HG02610 (cell line): ENCODE data around the gene PPP2R2B.

Experiments used
- ATAC-seq: cut with Tn5 transposase; IDR thresholded peaks from one replicate; pipeline ENCODE4 v1.9.1; 2021; ENCODE audit warnings: mild to moderate bottlenecking, moderate library complexity; ENCODE audit not compliant: unreplicated experiment

Gene PPP2R2B

DNA sequence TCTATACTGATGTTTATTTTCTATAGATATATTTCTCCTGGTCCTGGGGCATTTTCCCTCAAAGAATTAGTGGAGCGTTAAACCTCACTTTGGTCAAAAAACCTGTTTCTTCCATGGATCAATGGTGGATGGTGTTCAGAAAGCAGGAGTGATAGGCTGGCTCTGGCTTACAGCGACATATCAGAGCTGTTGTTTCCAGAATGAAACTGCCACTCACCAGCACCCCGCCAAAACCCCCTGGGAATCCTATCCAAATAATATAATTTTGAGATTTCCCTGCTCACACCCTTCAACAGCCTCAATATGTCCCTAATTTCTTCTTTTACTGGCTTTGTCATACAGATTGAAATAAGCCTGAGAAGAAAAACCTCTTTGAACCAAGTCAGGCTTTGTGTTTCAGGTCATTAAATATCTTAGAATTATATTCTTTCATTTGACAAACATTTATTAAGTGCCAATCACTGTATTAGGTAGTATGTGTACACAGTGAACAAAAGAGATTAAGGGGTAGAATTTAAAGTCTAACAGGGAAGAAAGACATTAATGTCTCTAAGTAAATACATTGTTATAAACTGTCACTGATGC is 218.1 kb downstream of the PPP2R2B start:
- no peak for ATAC-seq

DNA sequence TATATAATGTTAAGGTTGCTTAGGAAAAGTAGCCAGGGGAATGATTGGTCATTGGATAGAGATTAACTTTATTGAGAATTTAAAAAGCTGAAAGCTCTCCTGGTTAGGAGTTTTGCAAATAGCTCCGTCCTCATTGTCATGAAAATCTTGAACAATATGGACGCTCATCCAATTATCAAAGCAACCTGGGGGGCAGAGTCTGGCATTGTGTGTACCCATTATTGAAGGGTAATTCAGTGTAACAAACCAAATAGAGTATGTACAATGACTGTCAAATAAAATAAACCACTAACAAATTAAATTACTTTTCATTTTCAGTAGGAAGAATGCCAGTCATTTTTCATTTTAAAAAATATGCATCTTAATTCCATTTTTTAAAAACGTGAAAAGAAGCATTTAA is 218.6 kb downstream of the PPP2R2B start:
- ATAC-seq = no peak

DNA sequence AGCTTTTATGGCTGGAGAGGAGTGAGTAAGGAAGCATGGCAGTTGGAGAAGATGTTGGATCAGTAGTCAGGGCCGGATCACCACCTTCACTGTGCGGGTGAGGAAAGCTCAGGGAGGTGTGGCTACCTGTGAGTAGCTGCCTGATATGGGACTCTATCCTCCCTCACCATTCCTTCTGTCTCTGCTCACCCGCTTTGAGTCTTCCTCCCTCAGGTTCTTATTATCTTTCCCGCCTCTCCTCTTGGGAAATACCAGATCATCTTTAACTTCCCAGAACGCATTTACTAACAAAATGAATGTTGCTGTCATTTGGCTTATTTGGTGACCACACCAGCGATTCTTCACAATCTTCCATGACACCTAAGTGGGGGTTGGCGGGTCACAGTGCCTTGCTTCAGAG is 221.9 kb downstream of the PPP2R2B start:
- no peak for ATAC-seq

DNA sequence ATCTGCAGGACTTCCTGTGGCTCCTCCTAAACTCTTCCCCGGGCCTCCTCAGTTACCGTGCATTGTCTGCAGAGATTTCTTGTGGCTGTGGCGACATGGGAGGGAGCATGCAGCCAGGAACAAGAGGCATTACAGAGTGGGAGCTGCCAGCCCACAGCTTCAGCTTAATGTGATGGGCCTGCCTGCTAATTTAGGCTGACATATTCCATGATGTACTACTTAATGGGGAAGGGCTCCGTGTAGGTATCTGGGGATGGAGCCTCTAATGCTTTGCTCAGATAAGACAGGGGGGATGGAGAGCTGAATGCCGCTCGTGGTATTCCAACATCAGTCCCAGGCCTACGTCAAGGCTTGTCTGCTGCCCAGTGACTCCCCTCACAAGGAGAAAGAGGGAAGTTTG is 225.0 kb downstream of the PPP2R2B start:
- ATAC-seq = no peak

DNA sequence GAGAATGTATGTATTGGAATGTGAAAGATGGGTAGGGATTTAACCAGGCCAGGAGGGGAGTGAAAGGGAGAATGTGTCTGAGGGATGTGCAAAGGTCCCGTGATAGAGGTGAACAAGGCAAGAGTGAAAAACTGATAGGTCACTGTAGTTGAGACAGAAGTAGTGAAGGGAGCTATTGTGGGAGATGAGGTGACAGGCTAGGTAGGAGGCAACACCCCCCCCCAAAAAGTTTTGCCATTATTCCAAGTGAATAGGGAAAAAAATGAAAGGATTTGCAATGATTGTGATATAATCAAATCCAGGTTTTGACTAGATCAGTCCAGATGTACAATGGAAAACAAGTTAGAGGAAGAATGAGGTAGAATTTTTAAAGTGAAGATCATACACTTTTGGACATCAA is 226.0 kb downstream of the PPP2R2B start:
- no peak for ATAC-seq

DNA sequence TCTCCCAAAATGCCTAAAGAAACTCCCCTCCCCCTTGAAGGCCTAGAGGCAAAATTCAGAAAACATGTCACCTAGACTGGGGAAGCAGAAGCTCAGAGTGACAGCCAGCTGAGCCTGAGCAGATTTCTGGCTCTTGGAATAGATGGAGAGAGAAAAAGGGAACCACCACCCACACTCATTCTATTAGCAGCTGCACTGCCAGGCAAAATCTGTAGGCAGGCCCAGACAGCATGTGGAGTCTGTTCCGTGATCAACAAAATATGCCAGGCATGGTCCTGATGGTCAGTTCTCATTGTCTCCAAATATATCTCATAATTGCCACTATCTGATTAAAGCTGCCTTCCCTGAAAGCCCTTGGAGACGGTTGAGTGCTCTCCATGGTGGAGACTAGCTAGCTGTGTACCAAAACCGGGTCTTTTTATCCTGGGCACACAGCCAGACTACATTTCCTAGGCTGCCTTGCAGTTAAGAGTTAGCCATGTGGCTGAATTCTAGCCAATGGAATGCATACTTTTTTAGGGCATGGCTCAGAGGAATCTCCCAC is 230.8 kb downstream of the PPP2R2B start:
- no peak for ATAC-seq

DNA sequence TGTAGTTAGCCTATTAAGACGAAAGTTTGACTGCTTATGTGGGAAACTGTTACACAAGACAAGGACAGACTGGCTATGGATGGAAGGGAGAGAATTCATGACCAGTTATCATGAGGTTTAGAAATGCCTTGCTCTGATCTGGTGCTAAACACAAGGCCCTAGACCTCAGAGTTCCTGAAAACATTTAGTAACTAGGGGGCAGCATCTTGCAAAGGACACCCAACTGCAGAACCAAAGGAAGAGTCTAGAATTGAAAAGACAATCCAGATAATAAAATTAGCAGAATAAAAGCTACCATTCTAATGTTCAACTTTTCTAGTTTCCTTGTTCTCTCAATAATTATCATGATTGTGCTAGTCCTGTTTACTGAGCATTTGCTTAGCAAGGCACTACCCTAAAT is 232.1 kb downstream of the PPP2R2B start:
- ATAC-seq = no peak

DNA sequence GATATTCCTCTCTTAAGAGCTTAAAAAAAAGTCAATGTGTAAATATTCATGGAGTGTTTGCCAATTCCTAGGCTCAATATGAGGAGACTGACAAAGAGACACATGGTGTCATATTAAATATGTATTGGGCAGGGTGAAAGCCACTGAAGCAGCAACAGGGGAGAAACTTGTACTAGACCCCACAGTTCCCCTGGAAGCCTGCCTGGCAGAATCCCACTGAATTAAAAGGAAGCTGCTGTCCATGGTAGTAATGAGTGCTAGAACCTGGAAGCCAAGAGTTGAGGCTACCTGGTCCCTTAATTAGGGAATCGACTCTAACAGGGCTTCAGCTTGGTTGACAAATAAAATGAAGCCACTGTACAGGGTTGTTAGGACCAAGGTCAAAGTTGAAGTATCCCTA is 233.2 kb downstream of the PPP2R2B start:
- no peak for ATAC-seq

DNA sequence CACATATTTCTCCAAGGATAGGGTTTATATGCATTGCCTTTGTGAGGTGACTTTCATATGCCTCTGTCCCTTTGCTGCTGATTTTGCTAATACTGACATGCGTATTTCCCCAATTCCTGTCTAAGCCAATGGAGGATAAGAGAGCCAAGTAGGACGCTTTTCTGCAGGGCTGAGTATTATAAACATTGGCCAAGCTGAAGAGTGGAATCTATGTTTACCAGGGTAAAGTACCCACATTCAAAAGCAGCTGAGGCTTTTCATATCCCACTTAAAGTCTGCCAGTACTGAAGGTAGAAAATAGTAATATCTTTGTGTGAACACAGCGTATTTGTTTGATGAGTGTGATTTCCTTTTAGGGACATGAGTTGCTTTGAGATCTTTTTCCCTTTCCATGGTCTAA is 233.7 kb downstream of the PPP2R2B start:
- ATAC-seq = no peak

DNA sequence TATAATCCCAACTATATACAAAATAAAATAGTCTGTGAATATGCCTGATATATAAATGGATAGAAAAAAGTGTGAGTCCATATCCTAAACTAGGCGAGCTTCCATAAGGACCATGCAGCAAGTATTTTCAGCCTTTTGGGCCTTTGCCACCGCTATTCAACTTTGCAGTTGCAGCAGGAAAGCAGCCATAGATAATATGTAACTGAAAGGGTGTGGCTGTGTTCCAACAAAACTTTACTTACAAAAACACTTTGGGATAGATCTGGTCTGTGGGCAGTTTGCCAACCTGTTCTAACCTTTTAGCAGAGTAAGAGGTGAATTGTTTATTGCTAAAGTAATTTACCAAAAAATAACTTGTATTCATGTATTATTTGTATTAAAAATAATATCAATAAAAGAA is 234.8 kb downstream of the PPP2R2B start:
- ATAC-seq = no peak

DNA sequence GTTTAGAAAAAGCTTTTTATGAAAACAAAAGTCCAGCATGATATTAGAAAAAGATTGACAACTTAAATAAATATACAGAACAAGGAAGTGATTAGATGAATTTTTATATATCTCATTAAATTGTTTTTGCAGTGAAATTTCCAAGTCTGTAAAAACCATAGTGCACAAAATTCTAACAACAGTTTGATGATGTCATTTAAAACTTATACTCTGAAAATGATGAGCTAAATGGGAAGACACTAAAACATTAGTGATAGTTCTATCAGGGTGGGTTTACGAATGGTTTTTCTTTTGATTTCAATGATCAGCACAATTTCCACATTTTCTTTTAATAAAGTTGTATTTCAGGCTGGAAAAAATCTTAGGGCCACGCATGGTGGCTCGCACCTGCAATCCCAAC is 236.1 kb downstream of the PPP2R2B start:
- ATAC-seq = no peak

DNA sequence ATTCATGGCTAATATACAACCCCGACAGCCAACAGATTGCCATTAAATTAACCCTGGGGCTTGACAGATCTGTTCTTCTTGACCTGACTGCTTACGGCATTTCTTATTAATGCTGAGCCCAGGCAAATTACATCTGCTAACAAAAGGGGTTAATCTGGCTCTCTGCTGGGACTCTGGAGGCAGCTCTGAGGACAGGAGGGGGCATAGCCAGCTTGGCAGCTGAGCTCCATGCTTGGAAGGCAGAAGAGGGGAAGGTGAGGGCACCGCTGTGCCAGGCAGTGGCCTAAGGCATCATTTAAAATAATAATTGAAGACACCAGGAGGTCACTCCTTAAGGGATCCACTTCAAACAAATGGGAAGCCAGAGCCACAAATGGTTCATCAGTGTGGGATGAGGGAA is 236.6 kb downstream of the PPP2R2B start:
- ATAC-seq = no peak

DNA sequence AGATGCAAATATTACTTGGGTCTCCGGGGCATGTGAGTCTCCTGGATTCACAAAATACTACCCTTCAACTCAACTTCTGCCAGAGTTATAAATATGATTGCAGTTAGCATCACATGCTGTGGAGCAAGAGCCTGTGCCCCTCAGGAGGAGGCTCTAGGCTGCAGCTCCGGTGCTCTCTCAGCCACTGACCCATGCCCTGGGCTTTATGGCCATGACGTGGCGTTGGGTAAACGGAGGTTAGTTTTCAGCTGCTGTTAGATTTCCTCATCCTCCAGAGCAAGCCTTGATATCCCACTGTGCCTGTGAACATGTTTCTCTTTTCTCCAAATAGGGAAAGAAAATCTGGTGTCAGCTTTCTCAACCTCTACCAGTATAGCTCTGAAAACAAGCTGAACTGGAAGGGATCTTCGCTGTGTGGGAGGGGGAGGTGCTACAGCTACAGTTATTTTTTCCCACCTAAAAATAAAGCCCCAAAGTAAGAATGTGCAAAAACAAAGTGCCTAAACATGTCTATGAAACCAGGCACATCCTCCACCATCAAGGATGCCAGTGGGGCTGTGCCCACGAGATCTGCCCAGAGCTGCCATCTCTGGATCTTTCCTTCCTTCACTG is 238.2 kb downstream of the PPP2R2B start:
- ATAC-seq = no peak

DNA sequence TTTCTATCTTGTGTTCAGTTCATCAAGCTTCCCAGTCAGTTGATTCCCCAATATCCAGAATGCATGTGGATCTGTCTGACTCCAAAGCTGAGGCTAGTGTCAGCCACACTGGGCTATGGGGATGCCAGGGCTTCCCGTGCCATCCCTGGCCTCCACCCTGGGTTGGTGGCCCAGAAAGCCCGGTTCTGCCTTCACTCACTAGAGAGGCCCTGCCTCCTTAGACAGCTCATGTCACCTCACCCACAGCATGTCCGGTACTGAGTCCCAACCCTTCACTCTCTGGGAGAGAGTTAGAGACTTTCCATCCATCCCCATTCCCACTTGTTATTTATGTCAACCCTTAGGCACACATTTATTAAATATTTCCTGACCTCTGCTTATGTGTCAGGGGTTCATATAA is 243.1 kb downstream of the PPP2R2B start:
- ATAC-seq = no peak

DNA sequence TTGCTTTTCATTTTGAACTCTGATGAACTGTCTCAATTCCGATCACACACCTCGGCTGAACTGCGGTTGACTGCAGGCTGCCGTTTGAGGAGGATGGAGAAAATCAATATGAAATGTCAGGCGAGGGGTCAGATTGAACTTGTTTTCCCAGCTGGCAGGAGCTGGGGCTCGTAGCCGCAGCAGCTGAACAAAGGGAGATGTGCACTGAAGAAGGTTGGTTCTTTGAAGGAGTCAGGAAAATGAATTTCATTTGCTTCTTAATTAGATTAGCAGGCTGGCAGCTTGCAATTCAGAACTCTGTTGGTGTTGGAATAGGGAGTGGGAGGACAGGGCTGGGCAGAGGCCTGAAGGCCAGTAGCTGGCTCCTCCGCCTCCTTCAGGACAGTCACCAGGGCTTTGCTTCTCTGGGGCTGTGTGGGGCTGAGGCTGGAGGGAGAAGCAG is 245.2 kb downstream of the PPP2R2B start:
- no peak for ATAC-seq

DNA sequence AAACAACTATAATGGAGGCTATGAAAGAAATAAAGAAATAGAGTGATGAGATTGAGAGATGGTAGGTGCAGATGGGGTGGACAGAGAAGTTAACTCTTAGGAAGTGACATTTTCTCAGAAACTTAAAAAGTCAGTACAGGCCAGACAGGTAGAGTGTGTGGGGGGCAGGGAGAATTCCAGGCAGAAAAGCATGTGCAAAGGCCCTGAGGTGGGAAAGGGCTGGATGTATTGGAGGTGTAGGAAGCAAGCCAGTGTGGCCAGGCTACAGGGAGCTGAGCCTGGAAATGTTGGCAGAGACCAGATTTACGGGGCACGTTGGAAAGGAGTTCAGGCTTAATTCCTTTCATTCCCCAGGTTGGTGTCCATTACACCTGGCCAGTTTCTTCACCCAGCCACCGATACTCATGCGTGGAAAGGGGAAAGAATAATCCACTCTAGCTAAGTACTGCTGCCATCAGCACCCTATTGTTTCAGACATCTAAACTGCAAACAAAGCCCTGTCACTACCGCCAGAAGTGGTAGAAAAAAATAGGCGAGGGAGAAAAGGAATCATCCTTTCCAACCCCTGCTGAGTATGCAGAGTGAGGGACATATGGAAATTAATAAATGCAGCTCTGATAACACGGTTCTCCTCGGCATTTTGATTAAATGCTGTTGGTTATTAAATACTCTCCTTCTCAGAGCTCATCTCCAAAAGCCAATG is 245.8 kb downstream of the PPP2R2B start:
- ATAC-seq = no peak

DNA sequence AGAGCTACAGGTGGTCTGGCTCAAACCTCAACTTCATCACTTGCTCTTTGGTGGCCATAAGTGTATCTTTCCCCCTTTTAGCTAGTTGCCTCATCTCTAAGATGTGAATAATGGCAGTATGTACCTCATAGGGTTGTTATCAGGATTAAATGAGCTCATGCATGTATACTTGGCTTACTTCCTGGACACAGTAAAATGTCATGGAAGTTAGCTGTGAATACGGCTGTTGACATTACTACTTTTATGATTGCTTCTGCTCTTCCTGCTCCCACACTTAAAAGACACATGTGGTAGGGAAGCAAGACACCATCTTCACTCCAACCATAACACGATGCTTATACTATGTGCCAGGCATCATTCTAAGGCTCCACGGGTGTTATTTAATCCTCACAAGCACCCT is 248.1 kb downstream of the PPP2R2B start:
- no peak for ATAC-seq

DNA sequence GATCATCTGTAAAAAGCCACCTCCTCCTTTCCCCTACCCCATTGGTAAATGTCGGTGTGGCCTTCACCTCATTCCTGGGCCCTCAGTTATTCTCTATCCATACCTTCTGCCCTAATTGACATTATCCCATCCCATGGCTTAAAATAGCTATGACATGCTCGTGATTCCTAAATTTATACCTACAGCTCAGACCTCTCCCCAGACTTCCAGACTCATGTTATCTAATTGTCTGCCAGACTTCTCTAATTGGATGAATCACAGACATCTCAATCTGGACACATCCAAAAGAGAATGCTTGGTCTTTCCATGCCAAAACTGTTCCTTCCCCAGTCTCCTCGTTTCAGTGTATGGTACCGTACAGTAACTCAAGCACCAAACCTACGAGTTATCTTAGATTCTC is 249.6 kb downstream of the PPP2R2B start:
- no peak for ATAC-seq

DNA sequence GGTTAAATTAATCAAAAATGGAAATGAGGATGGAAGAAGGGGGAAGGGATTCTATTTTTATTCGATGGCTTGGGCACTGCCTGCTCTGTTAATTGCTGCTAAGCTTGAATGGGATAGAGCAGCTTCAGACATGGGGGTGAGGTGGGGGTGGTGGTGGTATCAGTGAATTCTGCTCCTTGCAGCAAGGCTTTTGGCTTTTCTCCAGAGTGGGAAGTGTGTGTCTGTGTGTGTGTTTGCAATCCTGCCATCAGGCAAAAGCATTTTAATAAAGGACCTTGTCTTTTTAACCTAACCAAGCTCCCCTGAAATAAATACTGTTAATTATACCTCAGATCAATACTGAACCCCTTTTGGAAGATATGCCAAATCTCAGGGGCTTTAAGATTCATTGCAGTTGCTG is 251.6 kb downstream of the PPP2R2B start:
- no peak for ATAC-seq

DNA sequence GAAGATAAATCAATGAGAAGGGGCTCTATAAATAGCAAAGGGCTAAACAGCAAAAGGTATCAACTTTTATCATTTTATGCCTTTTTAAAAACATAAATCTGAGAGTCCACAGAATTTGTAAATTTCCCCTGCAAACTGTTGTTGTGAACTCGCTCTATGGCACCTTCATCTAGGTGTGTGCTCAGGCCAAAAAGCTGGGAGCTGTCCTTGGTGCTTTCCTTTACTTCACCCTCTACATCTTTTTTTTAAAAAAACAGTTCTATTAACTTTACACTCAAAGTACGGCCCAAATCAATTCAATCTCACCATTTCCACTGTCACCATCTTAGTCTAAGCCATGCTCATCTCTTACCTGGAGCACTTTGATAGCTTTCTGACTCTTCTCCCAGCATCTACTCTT is 254.4 kb downstream of the PPP2R2B start:
- ATAC-seq = no peak

DNA sequence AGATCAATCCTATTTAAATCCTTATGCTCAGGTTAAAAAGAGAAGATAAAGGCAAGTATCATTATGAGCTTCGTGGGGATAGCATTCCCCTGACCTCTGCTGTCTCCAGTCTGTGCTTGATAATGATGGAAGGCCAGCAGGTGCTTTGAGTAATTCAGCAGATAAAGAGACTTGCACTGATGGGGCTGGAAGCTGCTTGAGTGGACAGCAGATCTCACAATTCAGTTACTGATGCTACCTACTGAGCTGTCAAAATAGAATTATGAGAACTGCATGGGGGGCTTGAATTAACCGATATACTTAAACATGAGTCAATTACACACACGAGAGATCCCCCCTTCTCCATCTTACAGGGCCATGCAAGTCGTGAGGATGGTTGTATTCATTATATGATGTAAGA is 254.9 kb downstream of the PPP2R2B start:
- no peak for ATAC-seq

DNA sequence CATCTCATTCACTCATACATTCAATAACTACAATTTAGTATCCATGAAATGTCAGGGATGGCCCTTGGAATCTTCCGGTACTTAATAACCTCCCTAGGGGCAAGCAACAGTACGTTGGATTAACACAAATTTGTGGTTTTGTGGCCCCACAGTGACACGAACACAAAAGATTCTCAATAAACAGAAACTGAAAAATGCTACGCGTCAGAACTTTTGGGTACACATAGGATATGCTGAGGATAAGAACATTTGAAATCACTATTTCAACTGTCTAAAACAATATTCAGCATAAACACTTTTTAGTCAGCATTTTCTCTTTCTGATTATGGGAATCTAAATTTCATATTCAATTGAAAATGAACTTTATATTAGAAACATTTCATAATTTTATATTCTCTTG is 255.5 kb downstream of the PPP2R2B start:
- ATAC-seq = no peak
